ENCODE measurements around the gene HUS1B. TPM values are rescaled to one million over a fixed set of nuclear protein-coding genes. Genes with fewer than 3 reads are reported as not detected.
A peak's percentile ranks its signal among the peaks of the same experiment; 100 is the strongest.

Gene HUS1B
- total and polyA plus RNA-seq, 9 of the 15 experiments (the other 6 are each of a cell fraction or from before 2014, with no cell fraction given): 0.16 to 1.4 (median 0.38) TPM; not detected in 1

- peak; percentile 97 for TF ChIP-seq GABPA (tag; conservative IDR thresholded peaks at IDR 0.05; ENCODE audit: low read depth)
- TF ChIP-seq CSDE1 (IDR thresholded peaks at IDR 0.05): no peak
- TF ChIP-seq ZFX (CRISPR knock-in tag; IDR thresholded peaks at IDR 0.05): peak; percentile 94
- peak; percentile 88 for TF ChIP-seq HCFC1 (IDR thresholded peaks at IDR 0.05; ENCODE audit: low read depth, low read length)
- TF ChIP-seq GTF2A2 (tag; IDR thresholded peaks at IDR 0.05): no peak
- no peak for TF ChIP-seq ATF3 (IDR thresholded peaks at IDR 0.05)
- TF ChIP-seq ATF3 (CRISPR knock-in tag; conservative IDR thresholded peaks at IDR 0.05): no peak
- peak; percentile 97 for TF ChIP-seq PHF8 (IDR thresholded peaks at IDR 0.05; ENCODE audit: borderline replicate concordance, low read length)
- peak in 2 of 3 experiments; percentile 18 to 23; a peak in 2 of 6 replicates for TF ChIP-seq CTCF (IDR thresholded peaks at IDR 0.05 in 2 of 3, conservative IDR thresholded peaks at IDR 0.05 in 1 of 3; ENCODE audit: insufficient read depth in 2 of 3, low read depth in 1 of 3, low read length in 3 of 3)
- TF ChIP-seq TSC22D4 (tag; IDR thresholded peaks at IDR 0.05): no peak
- TF ChIP-seq KAT8 (IDR thresholded peaks at IDR 0.05; ENCODE audit: low read depth): no peak
- TF ChIP-seq YBX1 (IDR thresholded peaks at IDR 0.05): no peak
- TF ChIP-seq ZBTB34 (CRISPR knock-in tag; IDR thresholded peaks at IDR 0.05): no peak
- TF ChIP-seq NR0B1 (IDR thresholded peaks at IDR 0.05; ENCODE audit: partially characterized antibody): no peak
- TF ChIP-seq FOXK1 (CRISPR knock-in tag; IDR thresholded peaks at IDR 0.05; ENCODE audit: borderline replicate concordance): no peak
- peak; percentile 91 for TF ChIP-seq PHF20 (IDR thresholded peaks at IDR 0.05; ENCODE audit: partially characterized antibody)
- no peak for TF ChIP-seq ID3 (CRISPR knock-in tag; IDR thresholded peaks at IDR 0.05)
- 0 out of 2 replicates have a peak, but pooled peaks have one; percentile 60 for TF ChIP-seq ID3 (tag; IDR thresholded peaks at IDR 0.05)
- TF ChIP-seq GATA2 (CRISPR knock-in tag; IDR thresholded peaks at IDR 0.05): no peak
- TF ChIP-seq MTA2 (IDR thresholded peaks at IDR 0.05; ENCODE audit: low read depth): no peak
- no peak for TF ChIP-seq CBX8 (IDR thresholded peaks at IDR 0.05; ENCODE audit: borderline replicate concordance, extremely low read depth, low read depth, low read length, poor library complexity, severe bottlenecking)
- peak; percentile 99 for TF ChIP-seq MAZ (CRISPR knock-in tag; conservative IDR thresholded peaks at IDR 0.05 in 1 of 2, IDR thresholded peaks at IDR 0.05 in 1 of 2)
Observed at GRCh38 chr6:692858-693722, 36.2 kb upstream of the HUS1B start, which contains the start of gene EXOC2 (continued).
